Measurements from ENCODE around the gene SPG7. TPM values are rescaled to one million over a fixed set of nuclear protein-coding genes. Genes with fewer than 3 reads are reported as not detected.

Gene SPG7
- polyA plus RNA-seq, 4 donors, result 80.0 to 142 (median 110) TPM

GRCh38 chr16:89593841-89594240, 85.6 kb downstream of the SPG7 start:
- no peak for DNase-seq (ENCODE audit: low read depth in 4 of 4, low spot score in 2 of 4)

GRCh38 chr16:89595330-89596060, 87.3 kb downstream of the SPG7 start:
- no peak for DNase-seq (ENCODE audit: low read depth in 4 of 4, low spot score in 2 of 4)

- no peak for DNase-seq (ENCODE audit: low read depth in 4 of 4, low spot score in 2 of 4)
These were observed 88.0 kb downstream of the SPG7 start for GRCh38 chr16:89596061-89596689.

- DNase-seq (ENCODE audit: low read depth in 4 of 4, low spot score in 2 of 4), result no peak
These were observed 88.9 kb downstream of the SPG7 start for GRCh38 chr16:89596957-89597649.

GRCh38 chr16:89598199-89598598, 90.0 kb downstream of the SPG7 start:
- no peak for DNase-seq (ENCODE audit: low read depth in 4 of 4, low spot score in 2 of 4)

- DNase-seq (ENCODE audit: low read depth in 4 of 4, low spot score in 2 of 4), result no peak
These were observed 91.3 kb downstream of the SPG7 start for GRCh38 chr16:89599451-89599858.

- no peak for DNase-seq (ENCODE audit: low read depth in 4 of 4, low spot score in 2 of 4)
These were observed 91.7 kb downstream of the SPG7 start for GRCh38 chr16:89599902-89600301.

- no peak for DNase-seq (ENCODE audit: low read depth in 4 of 4, low spot score in 2 of 4)
These were observed 92.2 kb downstream of the SPG7 start for GRCh38 chr16:89600427-89600826.

- DNase-seq (ENCODE audit: low read depth in 4 of 4, low spot score in 2 of 4), result no peak
These were observed 92.8 kb downstream of the SPG7 start for GRCh38 chr16:89600956-89601355.

- DNase-seq (ENCODE audit: low read depth in 4 of 4, low spot score in 2 of 4), result no peak
These were observed 93.7 kb downstream of the SPG7 start for GRCh38 chr16:89601906-89602272.

GRCh38 chr16:89602273-89602951, 94.2 kb downstream of the SPG7 start:
- DNase-seq (ENCODE audit: low read depth in 4 of 4, low spot score in 2 of 4), result peak in 3 of 4 donors; percentile 80 to 84 (median 81)

GRCh38 chr16:89602952-89603590, 94.9 kb downstream of the SPG7 start:
- no peak for DNase-seq (ENCODE audit: low read depth in 4 of 4, low spot score in 2 of 4)

- no peak for DNase-seq (ENCODE audit: low read depth in 4 of 4, low spot score in 2 of 4)
These were observed 96.6 kb downstream of the SPG7 start for GRCh38 chr16:89604764-89605163.

GRCh38 chr16:89605186-89605970, 97.2 kb downstream of the SPG7 start:
- no peak for DNase-seq (ENCODE audit: low read depth in 4 of 4, low spot score in 2 of 4)

GRCh38 chr16:89606006-89606405, 97.8 kb downstream of the SPG7 start:
- DNase-seq (ENCODE audit: low read depth in 4 of 4, low spot score in 2 of 4), result no peak

Other genes with a start within 250 kb of the SPG7 start
- gene ANKRD11, start 17.8 kb upstream of the SPG7 start, polyA plus RNA-seq (ENCODE audit: insufficient read length in 4 of 4), result 100 to 1,000 TPM in 2 of 4 donors, 10 to 100 TPM in 2; 80.8 to 129 (median 102) TPM
- gene RPL13, start 52.3 kb downstream of the SPG7 start, polyA plus RNA-seq (ENCODE audit: insufficient read length in 4 of 4), result 1,000 to 10,000 TPM; 1,722 to 3,231 (median 2,380) TPM
- 1 to 10 TPM; 1.9 to 6.4 (median 5.0) TPM for gene CPNE7, start 67.4 kb downstream of the SPG7 start, polyA plus RNA-seq (ENCODE audit: insufficient read length in 4 of 4)
- 10 to 100 TPM; 24.5 to 51.1 (median 41.6) TPM for gene DPEP1, start 105.2 kb downstream of the SPG7 start, polyA plus RNA-seq (ENCODE audit: insufficient read length in 4 of 4)
- 10 to 100 TPM; 69.0 to 96.4 (median 85.2) TPM for gene CHMP1A, start 149.3 kb downstream of the SPG7 start, polyA plus RNA-seq (ENCODE audit: insufficient read length in 4 of 4)
- 10 to 100 TPM; 13.9 to 16.6 (median 15.6) TPM for gene SPATA33, start 149.4 kb downstream of the SPG7 start, polyA plus RNA-seq (ENCODE audit: insufficient read length in 4 of 4)
- gene CDK10, start 178.3 kb downstream of the SPG7 start, polyA plus RNA-seq (ENCODE audit: insufficient read length in 4 of 4), result 100 to 1,000 TPM in 2 of 4 donors, 10 to 100 TPM in 2; 87.1 to 165 (median 121) TPM
- gene SPATA2L, start 193.3 kb downstream of the SPG7 start, polyA plus RNA-seq (ENCODE audit: insufficient read length in 4 of 4), result 1 to 10 TPM; 5.3 to 9.8 (median 8.2) TPM
- gene VPS9D1, start 212.5 kb downstream of the SPG7 start, polyA plus RNA-seq (ENCODE audit: insufficient read length in 4 of 4), result 10 to 100 TPM in 3 of 4 donors, 1 to 10 TPM in 1; 8.7 to 16.3 (median 15.5) TPM
- gene ZNF276, start 213.1 kb downstream of the SPG7 start, polyA plus RNA-seq (ENCODE audit: insufficient read length in 4 of 4), result 10 to 100 TPM; 20.9 to 39.6 (median 29.8) TPM